Activated gamma-delta T cell treated with Interleukin-2 at 50 U/mL for 16 hours (primary cell): ENCODE measurements around the gene ABCF3.

ENCODE experiments used
- DNase-seq: peaks from one replicate; pipeline ENCODE4 v3.0.0-alpha.2; 2020

ABCF3 gene

DNA sequence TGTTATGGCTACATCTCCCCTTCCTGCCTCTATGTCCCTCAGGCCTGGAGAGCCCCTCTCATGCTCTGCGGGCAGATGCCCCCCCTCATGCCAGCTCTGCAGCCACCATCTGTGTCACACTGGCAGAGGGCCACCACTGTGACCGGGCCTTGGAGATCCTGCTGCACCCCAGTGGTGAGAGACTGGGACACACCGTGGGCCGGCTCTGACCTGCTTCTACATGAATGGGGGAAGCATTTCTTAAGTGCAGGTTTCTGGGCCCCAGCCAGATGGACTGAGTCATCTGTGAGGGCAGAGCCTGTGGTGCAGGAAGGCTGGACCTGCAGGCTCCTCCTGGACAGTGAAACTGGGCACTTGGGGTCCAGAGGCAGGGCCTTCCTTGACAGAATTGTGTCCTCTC lies 48.2 kb downstream of the ABCF3 start:
- no peak for DNase-seq

DNA sequence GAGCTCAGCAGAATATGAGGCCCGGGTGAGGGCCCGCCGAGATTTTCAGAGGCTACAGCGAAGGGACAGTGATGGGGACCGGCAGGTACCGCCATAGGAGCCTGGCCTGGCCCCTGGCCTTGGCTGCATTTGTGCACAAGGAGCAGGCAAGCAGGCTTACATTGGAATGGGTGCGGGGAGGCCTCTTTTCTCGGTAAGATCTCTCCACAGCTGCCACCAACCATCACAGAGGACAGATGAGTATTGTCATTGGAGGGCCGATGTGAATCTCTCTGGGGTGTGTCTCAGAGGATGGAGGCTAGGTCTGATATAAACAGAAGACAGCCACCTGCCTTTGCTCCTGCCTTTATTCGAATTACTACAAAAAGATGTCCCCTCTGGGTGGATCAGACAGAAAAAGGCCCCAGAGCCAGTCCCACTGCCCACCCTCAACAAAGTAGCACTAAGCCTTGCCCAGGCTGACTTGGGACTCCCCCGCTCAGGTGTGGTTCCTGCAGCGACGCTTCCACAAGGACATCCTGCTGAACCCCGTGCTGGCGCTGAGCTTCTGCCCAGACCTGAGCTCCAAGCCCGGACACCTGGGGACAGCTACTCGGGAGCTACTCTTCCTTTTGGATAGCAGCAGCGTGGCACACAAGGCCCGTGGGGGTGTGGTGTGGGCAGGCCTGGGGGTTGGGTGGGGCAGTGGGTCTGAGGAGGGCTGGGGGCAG lies 48.8 kb downstream of the ABCF3 start:
- DNase-seq = no peak

DNA sequence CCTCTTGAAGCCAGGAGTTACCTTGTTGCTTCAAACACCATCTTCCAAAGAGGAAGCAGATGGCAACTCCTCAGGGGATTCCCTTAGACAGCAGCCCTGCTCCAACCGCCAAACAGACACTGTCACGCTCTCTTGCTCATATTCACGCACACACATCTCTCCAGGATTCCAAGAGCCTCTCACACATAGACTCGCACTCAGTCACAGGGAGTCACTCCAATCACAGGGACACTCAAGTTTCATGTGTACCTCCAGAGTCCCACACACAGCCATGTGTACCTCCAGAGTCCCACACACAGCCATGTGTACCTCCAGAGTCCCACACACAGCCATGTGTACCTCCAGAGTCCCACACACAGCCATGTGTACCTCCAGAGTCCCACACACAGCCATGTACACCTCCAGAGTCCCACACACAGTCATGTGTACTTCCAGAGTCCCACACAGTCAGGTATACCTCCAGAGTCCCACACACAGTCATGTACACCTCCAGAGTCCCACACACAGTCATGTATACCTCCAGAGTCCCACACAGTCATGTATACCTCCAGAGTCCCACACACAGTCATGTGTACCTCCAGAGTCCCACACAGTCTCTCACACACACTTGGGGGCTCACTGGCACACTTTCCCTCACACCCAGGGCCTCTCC lies 49.5 kb downstream of the ABCF3 start:
- DNase-seq = no peak

GRCh38 chr3:184236033-184236410 lies 50.0 kb downstream of the ABCF3 start:
- DNase-seq = no peak

DNA sequence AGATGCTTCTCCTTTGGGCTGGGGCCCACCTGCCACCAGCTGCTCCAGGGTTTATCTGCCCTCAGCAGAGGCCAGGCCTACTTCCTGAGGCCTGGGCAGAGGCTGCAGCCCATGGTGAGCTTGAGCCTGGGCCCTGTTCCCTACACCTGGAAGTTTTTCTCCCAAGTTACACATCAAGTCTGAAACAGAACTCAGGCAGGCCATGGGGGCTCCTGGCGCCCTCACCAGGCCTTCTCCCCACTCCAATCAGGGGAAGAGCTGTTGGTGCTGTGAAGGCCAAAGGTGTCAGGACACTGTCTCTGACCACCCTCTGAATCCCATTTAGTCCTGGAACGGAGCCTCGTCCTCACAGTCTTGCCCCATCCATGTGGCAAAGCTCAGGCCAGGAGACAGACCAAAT lies 50.6 kb downstream of the ABCF3 start:
- no peak for DNase-seq

DNA sequence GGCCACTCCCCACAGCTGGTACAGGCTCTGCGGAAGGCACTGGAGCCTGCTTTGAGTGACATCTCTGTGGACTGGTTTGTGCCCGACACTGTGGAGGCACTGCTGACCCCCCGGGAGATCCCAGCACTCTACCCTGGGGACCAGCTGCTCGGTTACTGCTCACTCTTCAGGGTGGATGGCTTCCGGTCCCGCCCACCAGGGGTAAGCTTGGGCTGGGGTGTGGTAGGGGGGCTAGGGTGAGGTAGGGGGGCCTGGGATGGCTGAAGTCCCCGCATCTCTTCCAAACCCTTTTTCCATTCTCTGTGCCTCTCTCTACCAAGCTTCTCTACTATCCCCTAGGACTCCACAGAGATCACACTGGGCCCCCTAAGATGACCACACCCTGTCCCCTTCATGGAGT lies 51.2 kb downstream of the ABCF3 start:
- DNase-seq = no peak

DNA sequence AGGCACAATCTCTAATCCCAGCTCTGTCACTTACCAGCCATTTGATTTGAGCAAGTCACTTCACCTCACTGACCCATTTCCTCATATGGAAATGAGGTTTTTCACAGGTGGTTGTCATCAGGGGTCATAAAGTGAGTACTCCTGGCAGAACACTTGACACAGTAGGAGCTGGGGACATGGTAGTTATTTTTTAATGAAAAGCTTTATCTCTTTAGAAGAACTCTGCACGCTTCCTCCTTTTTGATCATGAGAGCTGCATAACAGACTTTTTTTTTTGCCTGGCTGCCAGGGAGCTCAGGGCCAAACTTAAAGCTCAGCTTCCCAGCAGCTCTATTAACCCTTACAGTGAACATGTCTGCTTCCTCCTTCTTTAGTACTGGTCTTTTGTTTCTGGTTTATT lies 51.8 kb downstream of the ABCF3 start:
- no peak for DNase-seq

DNA sequence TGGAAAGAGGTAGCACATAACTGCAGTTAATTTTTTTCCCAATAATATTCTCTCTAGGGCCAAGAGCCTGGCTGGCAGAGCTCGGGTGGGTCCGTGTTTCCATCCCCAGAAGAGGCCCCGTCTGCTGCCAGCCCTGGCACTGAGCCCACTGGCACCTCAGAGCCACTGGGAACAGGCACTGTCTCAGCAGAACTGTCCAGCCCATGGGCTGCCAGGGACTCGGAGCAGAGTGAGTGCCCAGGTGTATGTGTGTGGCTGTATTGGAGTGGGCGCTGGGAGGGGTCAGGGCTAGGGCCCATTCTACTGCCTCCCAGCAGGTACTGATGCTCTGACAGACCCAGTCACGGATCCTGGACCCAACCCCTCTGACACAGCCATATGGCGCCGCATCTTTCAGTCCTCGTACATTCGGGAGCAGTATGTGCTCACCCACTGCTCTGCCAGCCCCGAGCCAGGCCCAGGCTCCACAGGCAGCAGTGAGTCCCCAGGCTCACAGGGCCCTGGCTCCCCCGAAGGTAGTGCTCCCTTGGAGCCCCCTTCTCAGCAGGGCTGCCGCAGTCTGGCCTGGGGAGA lies 52.3 kb downstream of the ABCF3 start:
- DNase-seq = no peak

DNA sequence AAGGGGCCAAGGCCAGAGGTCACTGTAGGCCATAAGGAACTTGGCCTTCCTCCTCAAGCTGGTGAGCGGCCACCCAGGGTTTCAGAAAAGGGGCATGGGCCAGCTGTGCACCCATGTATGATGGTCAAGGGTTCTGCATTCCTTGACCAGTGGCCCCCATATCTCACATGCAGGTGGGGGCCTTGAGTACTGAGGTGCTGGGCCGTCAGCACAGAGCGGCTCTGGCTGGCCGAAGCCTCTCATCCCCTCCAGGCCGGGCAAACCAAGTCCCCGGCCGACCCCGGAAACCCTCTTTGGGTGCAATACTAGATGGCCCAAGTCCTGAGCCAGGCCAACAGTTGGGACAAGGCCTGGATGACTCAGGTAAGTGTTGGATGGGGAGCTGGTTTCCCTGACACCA lies 53.2 kb downstream of the ABCF3 start:
- no peak for DNase-seq

- no peak for DNase-seq
These were observed 53.7 kb downstream of the ABCF3 start for GRCh38 chr3:184239708-184240107.

- DNase-seq = no peak
These were observed 54.6 kb downstream of the ABCF3 start for GRCh38 chr3:184240384-184241140.

- DNase-seq = no peak
These were observed 55.1 kb downstream of the ABCF3 start for GRCh38 chr3:184241141-184241446.

DNA sequence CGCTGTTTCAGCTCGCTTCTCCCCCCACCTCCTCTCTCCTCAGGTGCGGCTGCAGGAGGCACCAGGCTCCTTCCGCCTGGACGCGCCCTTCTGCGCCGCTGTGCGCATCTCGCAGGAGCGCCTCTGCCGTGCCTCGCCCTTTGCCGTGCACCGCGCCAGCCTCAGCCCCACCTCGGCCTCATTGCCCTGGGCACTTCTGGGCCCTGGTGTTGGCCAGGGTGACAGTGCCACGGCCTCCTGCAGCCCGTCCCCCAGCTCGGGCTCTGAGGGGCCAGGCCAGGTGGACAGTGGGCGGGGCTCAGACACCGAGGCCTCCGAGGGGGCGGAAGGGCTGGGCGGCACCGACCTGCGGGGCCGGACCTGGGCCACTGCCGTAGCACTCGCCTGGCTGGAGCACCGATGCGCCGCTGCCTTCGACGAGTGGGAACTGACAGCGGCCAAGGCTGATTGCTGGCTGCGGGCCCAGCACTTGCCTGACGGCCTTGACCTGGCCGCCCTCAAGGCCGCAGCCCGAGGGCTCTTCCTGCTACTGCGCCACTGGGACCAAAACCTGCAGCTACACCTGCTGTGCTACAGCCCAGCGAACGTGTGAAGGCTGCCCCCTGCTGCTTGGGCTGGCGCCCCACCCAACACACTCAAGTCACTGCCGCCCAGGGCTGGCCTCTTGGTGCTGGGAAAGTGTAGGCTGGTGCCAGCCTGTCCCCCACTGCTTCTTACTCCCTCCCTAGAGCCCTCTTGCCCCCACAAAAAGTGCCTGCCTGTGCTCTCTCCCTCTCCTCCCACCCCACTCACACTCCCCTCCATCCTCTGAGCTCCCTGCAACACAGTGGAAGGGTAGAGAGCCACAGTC lies 55.7 kb downstream of the ABCF3 start:
- DNase-seq = no peak

- no peak for DNase-seq
These were observed 56.3 kb downstream of the ABCF3 start for GRCh38 chr3:184242297-184242685.
